HG02885 (cell line): ENCODE measurements around the gene ITSN1.
"Not testable (repeated sequence)": the region's sequence is repeated elsewhere in the genome, so short reads cannot be mapped to it uniquely, and the experiment has no call there.

Experiments
- ATAC-seq: cut with Tn5 transposase; IDR thresholded peaks from one replicate; pipeline ENCODE4 v1.9.1; 2021; ENCODE audit warnings: mild to moderate bottlenecking; ENCODE audit not compliant: unreplicated experiment, poor library complexity

ITSN1 gene

GRCh38 chr21:33650929-33651509 lies 8.7 kb downstream of the ITSN1 start:
- ATAC-seq = no peak

- no peak for ATAC-seq
These were observed 9.8 kb downstream of the ITSN1 start for GRCh38 chr21:33651965-33652680.

- no peak for ATAC-seq
These were observed 12.1 kb downstream of the ITSN1 start for GRCh38 chr21:33654412-33654811.

GRCh38 chr21:33655588-33656221 lies 13.4 kb downstream of the ITSN1 start:
- ATAC-seq = no peak

- ATAC-seq = no peak
These were observed 15.0 kb downstream of the ITSN1 start for GRCh38 chr21:33657124-33657820.

GRCh38 chr21:33658919-33659567 lies 16.7 kb downstream of the ITSN1 start:
- ATAC-seq = no peak

GRCh38 chr21:33659568-33659949 lies 17.3 kb downstream of the ITSN1 start:
- no peak for ATAC-seq

GRCh38 chr21:33660406-33660805 lies 18.1 kb downstream of the ITSN1 start:
- ATAC-seq = no peak

GRCh38 chr21:33661146-33661545 lies 18.8 kb downstream of the ITSN1 start:
- ATAC-seq = no peak

- ATAC-seq = no peak
These were observed 19.7 kb downstream of the ITSN1 start for GRCh38 chr21:33662046-33662445.

GRCh38 chr21:33663241-33663640 lies 20.9 kb downstream of the ITSN1 start:
- ATAC-seq = no peak

- no peak for ATAC-seq
These were observed 21.8 kb downstream of the ITSN1 start for GRCh38 chr21:33664135-33664534.

- ATAC-seq = no peak
These were observed 23.9 kb downstream of the ITSN1 start for GRCh38 chr21:33666153-33666552.

GRCh38 chr21:33667636-33668035 lies 25.3 kb downstream of the ITSN1 start:
- ATAC-seq = no peak

- no peak for ATAC-seq
These were observed 25.9 kb downstream of the ITSN1 start for GRCh38 chr21:33668180-33668579.

GRCh38 chr21:33668620-33669019 lies 26.3 kb downstream of the ITSN1 start:
- no peak for ATAC-seq

GRCh38 chr21:33670076-33670978 lies 28.0 kb downstream of the ITSN1 start:
- ATAC-seq = no peak

GRCh38 chr21:33673473-33673872 lies 31.2 kb downstream of the ITSN1 start:
- no peak for ATAC-seq

GRCh38 chr21:33674226-33674625 lies 31.9 kb downstream of the ITSN1 start:
- no peak for ATAC-seq

GRCh38 chr21:33676666-33677065 lies 34.4 kb downstream of the ITSN1 start:
- not testable (repeated sequence) for ATAC-seq
